Measurements from ENCODE around the gene RAB3B. TPM values are rescaled to one million over a fixed set of nuclear protein-coding genes. Genes with fewer than 3 reads are reported as not detected.
A peak's percentile ranks its signal among the peaks of the same experiment; 100 is the strongest.

RAB3B gene
- total and polyA plus RNA-seq, 2 experiments from 2014 or later: 9.7 to 24.7 TPM

DNA sequence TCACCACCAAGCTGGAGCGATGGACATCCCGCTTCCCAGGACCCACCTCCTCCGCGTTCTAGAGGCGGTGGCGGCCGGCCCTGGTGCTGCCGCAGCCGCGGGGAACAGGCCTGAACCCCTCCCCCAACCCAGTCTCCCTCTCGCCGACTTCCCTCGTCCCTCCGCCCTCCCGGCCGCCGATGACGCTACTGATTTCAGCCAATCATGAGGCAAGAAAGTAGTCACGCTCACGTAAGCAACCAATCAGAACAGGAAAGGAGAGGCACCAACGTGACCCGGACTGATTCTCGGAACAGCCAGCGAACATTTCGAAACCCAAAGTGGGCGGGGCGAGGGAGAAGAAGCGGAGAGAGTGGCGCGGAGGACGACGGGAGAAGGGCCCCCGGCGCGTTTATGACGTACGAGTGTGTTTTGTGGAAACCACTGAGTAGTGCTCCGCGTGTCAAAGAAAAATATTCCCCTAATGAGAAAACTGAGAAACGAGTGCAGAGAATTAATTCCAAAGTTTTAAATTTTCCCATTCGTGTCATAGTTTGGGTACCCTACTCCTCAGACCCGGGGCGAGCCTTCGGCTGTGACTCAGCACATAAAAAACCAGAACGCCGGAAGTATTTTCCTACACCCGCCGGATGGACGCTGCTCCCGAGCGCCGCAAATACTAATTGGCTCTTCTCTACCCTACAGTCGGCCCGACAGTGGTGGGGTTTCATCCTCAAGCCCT is 111.7 kb downstream of the RAB3B start, which contains the start of gene NRDC:
Gene NRDC (minus strand): TSS at position 112 of the 721 bp plus-strand sequence. CDS start 112 bp downstream, outside the sequence.
- H3K9me3 ChIP-seq (ENCODE audit: low read depth): no peaks in the 10 kb centered on the region
- TF ChIP-seq, protein P1, sequence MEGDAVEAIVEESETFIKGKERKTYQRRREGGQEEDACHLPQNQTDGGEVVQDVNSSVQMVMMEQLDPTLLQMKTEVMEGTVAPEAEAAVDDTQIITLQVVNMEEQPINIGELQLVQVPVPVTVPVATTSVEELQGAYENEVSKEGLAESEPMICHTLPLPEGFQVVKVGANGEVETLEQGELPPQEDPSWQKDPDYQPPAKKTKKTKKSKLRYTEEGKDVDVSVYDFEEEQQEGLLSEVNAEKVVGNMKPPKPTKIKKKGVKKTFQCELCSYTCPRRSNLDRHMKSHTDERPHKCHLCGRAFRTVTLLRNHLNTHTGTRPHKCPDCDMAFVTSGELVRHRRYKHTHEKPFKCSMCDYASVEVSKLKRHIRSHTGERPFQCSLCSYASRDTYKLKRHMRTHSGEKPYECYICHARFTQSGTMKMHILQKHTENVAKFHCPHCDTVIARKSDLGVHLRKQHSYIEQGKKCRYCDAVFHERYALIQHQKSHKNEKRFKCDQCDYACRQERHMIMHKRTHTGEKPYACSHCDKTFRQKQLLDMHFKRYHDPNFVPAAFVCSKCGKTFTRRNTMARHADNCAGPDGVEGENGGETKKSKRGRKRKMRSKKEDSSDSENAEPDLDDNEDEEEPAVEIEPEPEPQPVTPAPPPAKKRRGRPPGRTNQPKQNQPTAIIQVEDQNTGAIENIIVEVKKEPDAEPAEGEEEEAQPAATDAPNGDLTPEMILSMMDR (IDR thresholded peaks at IDR 0.05; ENCODE audit: poor library complexity): no peak
- TF ChIP-seq EZH2 (IDR thresholded peaks at IDR 0.05; ENCODE audit: borderline replicate concordance): no peak
- no peak for TF ChIP-seq EZH2phosphoT487 (IDR thresholded peaks at IDR 0.05; ENCODE audit: low read depth, severe bottlenecking, unreplicated experiment)
- H3K4me3 ChIP-seq: peak within 1 kb of the TSS; percentile 65
- H3K27me3 ChIP-seq: no peaks in the 10 kb centered on the region
- H3K27ac ChIP-seq: peak within 1 kb of the TSS; percentile 96
- peak; percentile 100 for DNase-seq (ENCODE audit: low spot score)
- H3K79me2 ChIP-seq: peaks cover 40% of the 10 kb centered on the region
- H2AFZ ChIP-seq: peak within 1 kb of the TSS; percentile 68
- H3K9me2 ChIP-seq (replicated peaks; ENCODE audit: insufficient read depth): no peaks in the 10 kb centered on the region
- 1% methylated on average over 53 of the region's 54 CpGs for WGBS (ENCODE audit: low lambda C conversion rate, missing lambda C conversion rate)
- no peaks in the 10 kb centered on the region for H3K36me3 ChIP-seq (replicated peaks; ENCODE audit: insufficient read depth, low read depth)
- peak within 1 kb of the TSS; percentile 89 for H3K4me2 ChIP-seq
- peaks cover 12% of the 10 kb centered on the region for H4K20me1 ChIP-seq (ENCODE audit: insufficient read depth, poor library complexity, severe bottlenecking)
- peaks cover 16% of the 10 kb centered on the region for H3K4me1 ChIP-seq (ENCODE audit: insufficient read depth)

DNA sequence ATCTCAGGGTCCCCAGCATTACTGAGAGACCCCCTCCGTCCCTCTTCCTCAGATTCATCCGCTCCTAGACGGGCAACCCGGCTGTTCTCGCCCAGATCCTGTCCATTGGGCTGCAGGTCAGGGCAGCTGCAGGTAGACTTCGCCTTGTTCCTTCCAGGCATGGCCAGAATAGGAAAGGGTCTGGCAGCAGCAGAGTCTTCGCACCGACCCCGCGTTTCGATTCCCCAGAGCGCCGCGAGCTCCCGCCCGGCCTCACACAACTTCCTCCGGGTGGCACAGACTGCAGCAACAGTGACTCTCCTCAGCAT is 112.2 kb downstream of the RAB3B start:
- Histone ChIP-seq H3K4me3 (peak overlapping the region; percentile 65), H3K9me3 (ENCODE audit: low read depth) (no peaks in the 10 kb centered on the region), H4K20me1 (ENCODE audit: insufficient read depth, poor library complexity, severe bottlenecking) (peaks cover 15% of the 10 kb centered on the region), H3K27me3 (no peaks in the 10 kb centered on the region), H3K9me2 (replicated peaks; ENCODE audit: insufficient read depth) (no peaks in the 10 kb centered on the region), H3K4me2 (peak overlapping the region; percentile 89), H3K27ac (peak overlapping the region; percentile 96), H3K4me1 (ENCODE audit: insufficient read depth) (peaks cover 16% of the 10 kb centered on the region), H3K79me2 (peaks cover 45% of the 10 kb centered on the region), H3K36me3 (replicated peaks; ENCODE audit: insufficient read depth, low read depth) (no peaks in the 10 kb centered on the region), H2AFZ (peak overlapping the region; percentile 54)
- WGBS (ENCODE audit: low lambda C conversion rate, missing lambda C conversion rate): 2% methylated on average over 17 of the region's 17 CpGs
- TF ChIP-seq EZH2 (IDR thresholded peaks at IDR 0.05; ENCODE audit: borderline replicate concordance) (no peak), EZH2phosphoT487 (IDR thresholded peaks at IDR 0.05; ENCODE audit: low read depth, severe bottlenecking, unreplicated experiment) (no peak)
- TF ChIP-seq, protein P1 (IDR thresholded peaks at IDR 0.05; ENCODE audit: poor library complexity): no peak
- DNase-seq (ENCODE audit: low spot score): no peak

DNA sequence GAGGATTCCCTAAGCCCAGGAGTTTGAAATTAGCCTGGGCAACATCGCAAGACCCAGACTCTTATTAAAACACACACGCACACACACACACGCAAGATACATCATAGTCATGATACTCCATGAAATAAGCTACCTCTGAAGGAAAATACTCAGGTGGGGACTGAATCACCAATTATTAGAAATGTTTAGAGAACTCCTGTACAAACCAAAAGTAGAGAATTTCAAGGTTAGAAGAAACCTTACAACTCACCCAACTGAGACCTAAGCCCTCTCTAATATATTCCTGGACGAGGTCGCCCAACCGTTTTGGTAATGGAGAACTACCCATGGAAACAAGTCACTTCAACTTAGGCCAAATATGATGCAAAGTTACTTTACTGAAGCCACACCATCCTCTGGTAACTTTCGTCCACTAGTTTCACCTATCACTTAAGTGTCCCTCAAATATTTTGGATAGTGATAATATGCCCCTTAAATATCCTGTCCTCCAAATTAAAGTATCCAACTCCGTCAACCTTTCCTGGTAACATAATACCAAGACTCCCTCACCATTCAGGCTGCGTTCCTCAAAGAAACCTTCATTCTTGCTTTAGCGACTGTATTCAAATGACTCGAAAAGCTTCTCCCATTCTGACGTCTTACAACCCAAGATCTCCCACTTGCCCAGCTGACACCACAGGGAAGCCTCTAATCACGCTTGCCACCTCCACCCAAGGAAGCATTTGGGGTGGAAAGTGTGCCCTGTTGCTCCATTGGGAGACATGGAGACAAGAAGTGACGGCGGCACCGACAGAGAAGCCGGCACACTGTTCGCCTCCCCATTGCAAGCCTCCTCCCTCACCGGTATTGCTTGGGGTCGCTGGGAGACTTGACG is 112.8 kb downstream of the RAB3B start:
- TF ChIP-seq EZH2phosphoT487 (IDR thresholded peaks at IDR 0.05; ENCODE audit: low read depth, severe bottlenecking, unreplicated experiment) (no peak), EZH2 (IDR thresholded peaks at IDR 0.05; ENCODE audit: borderline replicate concordance) (no peak)
- TF ChIP-seq, protein P1 (IDR thresholded peaks at IDR 0.05; ENCODE audit: poor library complexity): no peak
- H4K20me1 ChIP-seq (ENCODE audit: insufficient read depth, poor library complexity, severe bottlenecking): peaks cover 15% of the 10 kb centered on the region
- peaks cover 51% of the 10 kb centered on the region for H3K79me2 ChIP-seq
- 11% methylated on average over 21 of the region's 21 CpGs for WGBS (ENCODE audit: low lambda C conversion rate, missing lambda C conversion rate)
- peak overlapping the region; percentile 89 for H3K4me2 ChIP-seq
- no peaks in the 10 kb centered on the region for H3K27me3 ChIP-seq
- H3K27ac ChIP-seq: peak overlapping the region; percentile 96
- H3K9me2 ChIP-seq (replicated peaks; ENCODE audit: insufficient read depth): no peaks in the 10 kb centered on the region
- H2AFZ ChIP-seq: peak overlapping the region; percentile 54
- H3K4me3 ChIP-seq: peak overlapping the region; percentile 65
- peaks cover 16% of the 10 kb centered on the region for H3K4me1 ChIP-seq (ENCODE audit: insufficient read depth)
- no peaks in the 10 kb centered on the region for H3K36me3 ChIP-seq (replicated peaks; ENCODE audit: insufficient read depth, low read depth)
- peak; percentile 39 for DNase-seq (ENCODE audit: low spot score)
- H3K9me3 ChIP-seq (ENCODE audit: low read depth): no peaks in the 10 kb centered on the region
